ENCODE results near the gene TP53TG5.

DNA sequence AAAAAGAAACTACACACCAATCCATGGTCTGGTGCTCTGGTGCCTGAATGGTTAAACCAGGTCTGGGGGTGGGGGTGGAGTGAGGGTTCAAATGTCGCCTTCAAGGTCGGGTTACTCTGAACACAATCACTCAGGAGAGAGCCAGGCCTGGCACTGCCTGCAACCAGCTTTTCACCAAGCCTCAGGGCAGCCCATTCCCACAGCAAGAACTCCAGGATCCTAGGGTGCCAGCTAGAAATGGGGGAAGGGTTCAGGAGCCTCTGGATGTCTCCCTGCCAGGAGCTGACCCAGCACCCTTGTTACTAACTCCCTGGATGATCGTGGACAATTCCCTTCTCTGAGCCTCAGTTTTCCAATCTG is 36.6 kb downstream of the TP53TG5 start:
- no peak for TF ChIP-seq POLR2AphosphoS5 (IDR thresholded peaks at IDR 0.05; ENCODE audit: borderline replicate concordance, low read depth, low read length)
- TF ChIP-seq EZH2 (IDR thresholded peaks at IDR 0.05): no peak
